ENCODE results near the gene TNS2. TPM values are rescaled to one million over a fixed set of nuclear protein-coding genes. Genes with fewer than 3 reads are reported as not detected.
"Not testable (repeated sequence)": the region's sequence is repeated elsewhere in the genome, so short reads cannot be mapped to it uniquely, and the experiment has no call there.

Gene TNS2
- total RNA-seq, 1 experiment from 2014 or later = 3.4 TPM

- no peaks in the 10 kb centered on the region for H3K9me3 ChIP-seq (ENCODE audit: low read depth, low read length, poor library complexity, severe bottlenecking)
- ChIA-PET CTCF (no interaction called here), POLR2A (ENCODE audit: low non-redundant PET) (interaction anchor here (0.7 kb wide), 1 partner anchor 204 kb away, joined by 3 read pairs; no protein-coding TSS in a partner anchor)
- no peak overlapping the region for H3K4me3 ChIP-seq (ENCODE audit: low read depth, low read length, poor library complexity, severe bottlenecking)
- H3K4me1 ChIP-seq (ENCODE audit: insufficient read depth, low read length, poor library complexity, severe bottlenecking) = peaks cover 6% of the 10 kb centered on the region
- TF ChIP-seq CTCF (conservative IDR thresholded peaks at IDR 0.05; ENCODE audit: low read depth, low read length) (no peak), EZH2 (IDR thresholded peaks at IDR 0.05; ENCODE audit: borderline replicate concordance, low read depth, low read length, poor library complexity, severe bottlenecking) (no peak)
- DNase-seq (ENCODE audit: low spot score) = no peak
- no peaks in the 10 kb centered on the region for H3K27me3 ChIP-seq (replicated peaks; ENCODE audit: insufficient read depth, low read depth, low read length, poor library complexity)
- no TSS peak for BruUV-seq (replicated peaks)
- intact Hi-C loops (cut with micrococcal nuclease; ENCODE audit: unreplicated experiment) = no loop called here
- peaks cover 65% of the 10 kb centered on the region for H3K36me3 ChIP-seq (ENCODE audit: insufficient read depth, low read length, poor library complexity, severe bottlenecking)
- H3K27ac ChIP-seq (ENCODE audit: low read depth, low read length, poor library complexity, severe bottlenecking) = no peak overlapping the region
Measured at GRCh38 chr12:53014709-53015108, 35.2 kb upstream of the TNS2 start.

- Histone ChIP-seq H3K9me3 (ENCODE audit: low read depth, low read length, poor library complexity, severe bottlenecking) (no peaks in the 10 kb centered on the region), H3K36me3 (ENCODE audit: insufficient read depth, low read length, poor library complexity, severe bottlenecking) (peaks cover 94% of the 10 kb centered on the region), H3K27ac (ENCODE audit: low read depth, low read length, poor library complexity, severe bottlenecking) (no peak overlapping the region), H3K27me3 (replicated peaks; ENCODE audit: insufficient read depth, low read depth, low read length, poor library complexity) (no peaks in the 10 kb centered on the region), H3K4me3 (ENCODE audit: low read depth, low read length, poor library complexity, severe bottlenecking) (no peak overlapping the region), H3K4me1 (ENCODE audit: insufficient read depth, low read length, poor library complexity, severe bottlenecking) (no peaks in the 10 kb centered on the region)
- DNase-seq (ENCODE audit: low spot score) = no peak
- ChIA-PET CTCF (no interaction called here), POLR2A (ENCODE audit: low non-redundant PET) (no interaction called here)
- no TSS peak for BruUV-seq (replicated peaks)
- TF ChIP-seq EZH2 (IDR thresholded peaks at IDR 0.05; ENCODE audit: borderline replicate concordance, low read depth, low read length, poor library complexity, severe bottlenecking) = no peak
- intact Hi-C loops (cut with micrococcal nuclease; ENCODE audit: unreplicated experiment) = no loop called here
Measured at GRCh38 chr12:53025250-53025649, 24.6 kb upstream of the TNS2 start.

- intact Hi-C loops (cut with micrococcal nuclease; ENCODE audit: unreplicated experiment); H3K4me1 ChIP-seq (ENCODE audit: insufficient read depth, low read length, poor library complexity, severe bottlenecking); DNase-seq (ENCODE audit: low spot score); BruUV-seq (replicated peaks); H3K27ac ChIP-seq (ENCODE audit: low read depth, low read length, poor library complexity, severe bottlenecking); CTCF ChIA-PET; H3K9me3 ChIP-seq (ENCODE audit: low read depth, low read length, poor library complexity, severe bottlenecking); H3K27me3 ChIP-seq (replicated peaks; ENCODE audit: insufficient read depth, low read depth, low read length, poor library complexity); POLR2A ChIA-PET (ENCODE audit: low non-redundant PET); H3K4me3 ChIP-seq (ENCODE audit: low read depth, low read length, poor library complexity, severe bottlenecking): not testable (repeated sequence)
- peaks cover 92% of the 10 kb centered on the region for H3K36me3 ChIP-seq (ENCODE audit: insufficient read depth, low read length, poor library complexity, severe bottlenecking)
Measured at GRCh38 chr12:53027014-53027413, 22.9 kb upstream of the TNS2 start.

- POLR2A ChIA-PET (ENCODE audit: low non-redundant PET) = no interaction called here
Measured at GRCh38 chr12:53031616-53032015, 18.2 kb upstream of the TNS2 start.

GRCh38 chr12:53033832-53034231 lies 16.0 kb upstream of the TNS2 start:
- peak overlapping the region; percentile 17 for H3K27ac ChIP-seq (ENCODE audit: low read depth, low read length, poor library complexity, severe bottlenecking)
- DNase-seq (ENCODE audit: low spot score); POLR2A ChIA-PET (ENCODE audit: low non-redundant PET): not testable (repeated sequence)

More at GRCh38 chr12:53031616-53032015, 18.2 kb upstream of the TNS2 start:
- no peaks in the 10 kb centered on the region for H3K27me3 ChIP-seq (replicated peaks; ENCODE audit: insufficient read depth, low read depth, low read length, poor library complexity)
- H3K9me3 ChIP-seq (ENCODE audit: low read depth, low read length, poor library complexity, severe bottlenecking) = no peaks in the 10 kb centered on the region
- H3K4me1 ChIP-seq (ENCODE audit: insufficient read depth, low read length, poor library complexity, severe bottlenecking) = no peaks in the 10 kb centered on the region
- intact Hi-C loops (cut with micrococcal nuclease; ENCODE audit: unreplicated experiment) = no loop called here
- CTCF ChIA-PET = no interaction called here
- no TSS peak for BruUV-seq (replicated peaks)
- peaks cover 87% of the 10 kb centered on the region for H3K36me3 ChIP-seq (ENCODE audit: insufficient read depth, low read length, poor library complexity, severe bottlenecking)
- H3K4me3 ChIP-seq (ENCODE audit: low read depth, low read length, poor library complexity, severe bottlenecking) = no peak overlapping the region
- TF ChIP-seq CTCF (conservative IDR thresholded peaks at IDR 0.05; ENCODE audit: low read depth, low read length) (no peak), EZH2 (IDR thresholded peaks at IDR 0.05; ENCODE audit: borderline replicate concordance, low read depth, low read length, poor library complexity, severe bottlenecking) (no peak)
- H3K27ac ChIP-seq (ENCODE audit: low read depth, low read length, poor library complexity, severe bottlenecking) = no peak overlapping the region
- DNase-seq (ENCODE audit: low spot score) = no peak

More at GRCh38 chr12:53033832-53034231, 16.0 kb upstream of the TNS2 start:
- BruUV-seq (replicated peaks); H3K9me3 ChIP-seq (ENCODE audit: low read depth, low read length, poor library complexity, severe bottlenecking); H3K4me1 ChIP-seq (ENCODE audit: insufficient read depth, low read length, poor library complexity, severe bottlenecking); H3K27me3 ChIP-seq (replicated peaks; ENCODE audit: insufficient read depth, low read depth, low read length, poor library complexity); CTCF ChIA-PET; H3K4me3 ChIP-seq (ENCODE audit: low read depth, low read length, poor library complexity, severe bottlenecking); intact Hi-C loops (cut with micrococcal nuclease; ENCODE audit: unreplicated experiment): not testable (repeated sequence)
- peaks cover 87% of the 10 kb centered on the region for H3K36me3 ChIP-seq (ENCODE audit: insufficient read depth, low read length, poor library complexity, severe bottlenecking)

All from A673 (cell line).